ENCODE results near the gene MYO16. TPM values are rescaled to one million over a fixed set of nuclear protein-coding genes. Genes with fewer than 3 reads are reported as not detected.

MYO16 gene
- total RNA-seq, 1 donor from 2014 or later, result 2.3 TPM

DNA sequence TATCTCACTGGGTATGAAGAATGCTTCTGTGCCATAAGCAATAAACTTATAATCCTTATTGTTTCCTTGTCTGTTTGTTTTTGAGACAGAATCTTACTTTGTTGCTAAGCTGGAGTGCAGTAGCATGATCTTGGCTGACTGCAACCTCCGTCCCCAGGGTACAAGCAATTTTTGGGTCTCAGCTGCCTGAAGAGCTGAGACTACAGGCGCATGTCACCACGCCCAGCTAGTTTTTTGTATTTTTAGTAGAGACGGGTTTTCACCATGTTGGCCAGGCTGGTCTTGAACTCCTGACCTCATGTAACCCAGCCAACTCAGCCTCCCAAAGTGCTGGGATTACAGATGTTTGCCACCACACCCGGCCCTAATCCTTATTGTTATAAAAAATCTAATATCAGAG is 112.5 kb downstream of the MYO16 start:
- Mint-ChIP-seq H3K36me3 (ENCODE audit: insufficient read depth) (peaks cover 2% of the 10 kb centered on the region), H3K4me3 (ENCODE audit: low read depth) (no peak overlapping the region), H3K9me3 (ENCODE audit: low read depth) (peaks cover 18% of the 10 kb centered on the region), H3K4me1 (ENCODE audit: low read depth) (no peaks in the 10 kb centered on the region), H3K27ac (no peak overlapping the region), H3K27me3 (no peaks in the 10 kb centered on the region)
- TF ChIP-seq, protein P1, sequence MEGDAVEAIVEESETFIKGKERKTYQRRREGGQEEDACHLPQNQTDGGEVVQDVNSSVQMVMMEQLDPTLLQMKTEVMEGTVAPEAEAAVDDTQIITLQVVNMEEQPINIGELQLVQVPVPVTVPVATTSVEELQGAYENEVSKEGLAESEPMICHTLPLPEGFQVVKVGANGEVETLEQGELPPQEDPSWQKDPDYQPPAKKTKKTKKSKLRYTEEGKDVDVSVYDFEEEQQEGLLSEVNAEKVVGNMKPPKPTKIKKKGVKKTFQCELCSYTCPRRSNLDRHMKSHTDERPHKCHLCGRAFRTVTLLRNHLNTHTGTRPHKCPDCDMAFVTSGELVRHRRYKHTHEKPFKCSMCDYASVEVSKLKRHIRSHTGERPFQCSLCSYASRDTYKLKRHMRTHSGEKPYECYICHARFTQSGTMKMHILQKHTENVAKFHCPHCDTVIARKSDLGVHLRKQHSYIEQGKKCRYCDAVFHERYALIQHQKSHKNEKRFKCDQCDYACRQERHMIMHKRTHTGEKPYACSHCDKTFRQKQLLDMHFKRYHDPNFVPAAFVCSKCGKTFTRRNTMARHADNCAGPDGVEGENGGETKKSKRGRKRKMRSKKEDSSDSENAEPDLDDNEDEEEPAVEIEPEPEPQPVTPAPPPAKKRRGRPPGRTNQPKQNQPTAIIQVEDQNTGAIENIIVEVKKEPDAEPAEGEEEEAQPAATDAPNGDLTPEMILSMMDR (IDR thresholded peaks at IDR 0.05; ENCODE audit: unreplicated experiment), result no peak
- no peak for DNase-seq (ENCODE audit: low spot score, unreplicated experiment)

- no peaks in the 10 kb centered on the region for H3K4me1 Mint-ChIP-seq (ENCODE audit: low read depth)
- no peak overlapping the region for H3K4me3 Mint-ChIP-seq (ENCODE audit: low read depth)
- no peak for DNase-seq (ENCODE audit: low spot score, unreplicated experiment)
- no peak overlapping the region for H3K27ac Mint-ChIP-seq
- peaks cover 2% of the 10 kb centered on the region for H3K36me3 Mint-ChIP-seq (ENCODE audit: insufficient read depth)
- TF ChIP-seq, protein P1 (IDR thresholded peaks at IDR 0.05; ENCODE audit: unreplicated experiment), result no peak
- H3K27me3 Mint-ChIP-seq, result no peaks in the 10 kb centered on the region
- H3K9me3 Mint-ChIP-seq (ENCODE audit: low read depth), result peaks cover 19% of the 10 kb centered on the region
These were observed 113.5 kb downstream of the MYO16 start for GRCh38 chr13:108742701-108743451.

DNA sequence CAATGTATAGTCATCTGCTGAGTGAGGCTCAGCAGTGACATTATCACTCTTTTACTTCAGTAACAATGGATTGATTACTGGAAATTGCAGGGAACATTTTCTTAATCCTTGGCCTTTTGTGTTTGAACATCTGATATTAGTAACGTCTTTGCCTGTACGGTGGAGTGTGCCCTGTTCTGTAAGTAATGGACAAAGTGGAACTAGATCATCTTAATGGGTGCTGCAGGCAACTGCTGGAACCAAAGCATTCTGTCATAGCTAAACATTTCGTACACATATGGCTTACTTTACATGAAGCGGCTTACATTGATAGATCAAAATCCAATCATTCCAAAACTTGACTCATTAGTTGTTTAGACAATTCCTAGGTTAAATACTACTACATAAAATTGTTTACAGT is 114.1 kb downstream of the MYO16 start:
- peaks cover 17% of the 10 kb centered on the region for H3K9me3 Mint-ChIP-seq (ENCODE audit: low read depth)
- H3K27ac Mint-ChIP-seq, result no peak overlapping the region
- H3K36me3 Mint-ChIP-seq (ENCODE audit: insufficient read depth), result peaks cover 2% of the 10 kb centered on the region
- H3K4me3 Mint-ChIP-seq (ENCODE audit: low read depth), result no peak overlapping the region
- no peaks in the 10 kb centered on the region for H3K27me3 Mint-ChIP-seq
- no peaks in the 10 kb centered on the region for H3K4me1 Mint-ChIP-seq (ENCODE audit: low read depth)
- TF ChIP-seq, protein P1 (IDR thresholded peaks at IDR 0.05; ENCODE audit: unreplicated experiment), result no peak
- no peak for DNase-seq (ENCODE audit: low spot score, unreplicated experiment)

DNA sequence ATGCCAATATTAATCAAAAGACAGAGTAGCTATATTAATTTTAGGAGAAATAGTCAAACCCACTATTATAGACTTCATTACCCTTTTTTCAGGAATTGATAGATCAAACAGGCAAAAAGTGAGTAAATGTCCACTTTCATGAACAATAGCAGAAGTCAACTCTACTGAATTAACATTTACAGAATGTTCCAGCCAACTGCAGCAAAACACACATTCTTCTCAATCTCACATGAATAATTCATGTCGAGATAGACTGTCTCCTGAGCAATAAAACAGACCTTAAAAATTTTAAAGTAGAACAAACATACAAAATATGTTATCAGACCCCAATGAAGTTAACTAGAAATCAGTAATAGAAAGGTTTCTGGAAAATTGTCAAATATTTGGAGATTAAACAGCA is 118.4 kb downstream of the MYO16 start:
- no peak overlapping the region for H3K4me3 Mint-ChIP-seq (ENCODE audit: low read depth)

DNA sequence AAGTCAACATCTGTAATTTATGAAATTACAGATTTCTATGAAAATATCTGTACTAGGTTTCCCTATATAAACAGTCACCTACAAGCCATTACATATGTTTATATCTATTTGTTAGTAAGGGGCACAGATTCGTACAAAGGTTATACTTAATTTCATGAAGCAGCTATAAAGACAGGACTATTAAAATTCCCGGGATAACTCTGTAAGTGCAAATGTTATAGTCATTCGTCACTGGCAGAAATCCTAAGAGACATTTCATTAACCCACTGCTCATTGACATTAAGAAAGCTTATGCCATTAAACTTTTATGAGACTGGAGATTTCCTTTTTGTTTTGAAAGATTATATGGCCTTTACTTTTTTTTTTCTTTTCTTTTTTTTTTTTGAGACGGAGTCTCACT is 122.9 kb downstream of the MYO16 start:
- Mint-ChIP-seq H3K4me3 (ENCODE audit: low read depth) (no peak overlapping the region), H3K4me1 (ENCODE audit: low read depth) (no peaks in the 10 kb centered on the region), H3K36me3 (ENCODE audit: insufficient read depth) (no peaks in the 10 kb centered on the region), H3K27ac (no peak overlapping the region), H3K27me3 (no peaks in the 10 kb centered on the region), H3K9me3 (ENCODE audit: low read depth) (no peaks in the 10 kb centered on the region)
- DNase-seq (ENCODE audit: low spot score, unreplicated experiment), result no peak
- TF ChIP-seq, protein P1 (IDR thresholded peaks at IDR 0.05; ENCODE audit: unreplicated experiment), result no peak

More for the DNA sequence above, 118.4 kb downstream of the MYO16 start:
- TF ChIP-seq, protein P1 (IDR thresholded peaks at IDR 0.05; ENCODE audit: unreplicated experiment), result no peak
- H3K27me3 Mint-ChIP-seq, result no peaks in the 10 kb centered on the region
- no peaks in the 10 kb centered on the region for H3K4me1 Mint-ChIP-seq (ENCODE audit: low read depth)
- no peak overlapping the region for H3K27ac Mint-ChIP-seq
- H3K9me3 Mint-ChIP-seq (ENCODE audit: low read depth), result peaks cover 6% of the 10 kb centered on the region
- H3K36me3 Mint-ChIP-seq (ENCODE audit: insufficient read depth), result no peaks in the 10 kb centered on the region
- DNase-seq (ENCODE audit: low spot score, unreplicated experiment), result no peak

Measured in progenitor cell of endocrine pancreas (in vitro differentiated cells).